ENCODE results near the gene PRSS3. TPM values are rescaled to one million over a fixed set of nuclear protein-coding genes. Genes with fewer than 3 reads are reported as not detected.
"Not testable (repeated sequence)": the region's sequence is repeated elsewhere in the genome, so short reads cannot be mapped to it uniquely, and the experiment has no call there.

Gene PRSS3
- total RNA-seq, 3 donors from 2014 or later (not counting 1 experiment from before 2014, with no cell fraction given), result 3.4 TPM; not detected in 2

DNA sequence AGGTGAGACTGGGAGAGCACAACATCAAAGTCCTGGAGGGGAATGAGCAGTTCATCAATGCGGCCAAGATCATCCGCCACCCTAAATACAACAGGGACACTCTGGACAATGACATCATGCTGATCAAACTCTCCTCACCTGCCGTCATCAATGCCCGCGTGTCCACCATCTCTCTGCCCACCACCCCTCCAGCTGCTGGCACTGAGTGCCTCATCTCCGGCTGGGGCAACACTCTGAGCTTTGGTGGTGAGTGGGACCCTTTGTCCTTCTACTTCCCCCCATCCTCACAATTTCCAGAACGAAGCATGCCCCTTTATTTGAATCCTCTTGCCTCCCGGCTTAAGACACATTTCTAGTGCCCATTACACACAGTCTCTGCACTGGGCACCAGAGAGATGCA, 2.5 kb downstream of the PRSS3 start:
- no peaks in the 10 kb centered on the region for H3K36me3 ChIP-seq (ENCODE audit: control insufficient read depth, insufficient read depth, low read length)
- Mint-ChIP-seq H3K36me3 (no peaks in the 10 kb centered on the region), H3K4me3 (no peak overlapping the region), H3K9me3 (no peaks in the 10 kb centered on the region), H3K4me1 (peaks cover 0 to 4% of the 10 kb centered on the region in 2 donors), H3K27me3 (ENCODE audit: low read depth in 2 of 2) (peaks cover 17 to 36% of the 10 kb centered on the region in 2 donors), H3K27ac (no peak overlapping the region)
- H3K27ac ChIP-seq (ENCODE audit: low read length), result no peak overlapping the region
- intact Hi-C loops (cut with micrococcal nuclease), result no loop called here
- no peak for TF ChIP-seq CTCF (IDR thresholded peaks at IDR 0.05)
- H3K27me3 ChIP-seq (ENCODE audit: control insufficient read depth, insufficient read depth, low read length), result no peaks in the 10 kb centered on the region
- H3K4me1 ChIP-seq (ENCODE audit: control insufficient read depth, insufficient read depth, low read length), result no peaks in the 10 kb centered on the region
- no peak overlapping the region for H3K4me3 ChIP-seq (ENCODE audit: low read length)
- ATAC-seq (no peak), DNase-seq (no peak)
- no peaks in the 10 kb centered on the region for H3K9me3 ChIP-seq (ENCODE audit: control insufficient read depth, insufficient read depth, low read length)
- WGBS (ENCODE audit: insufficient coverage), result 84% methylated on average over 8 of the region's 8 CpGs

DNA sequence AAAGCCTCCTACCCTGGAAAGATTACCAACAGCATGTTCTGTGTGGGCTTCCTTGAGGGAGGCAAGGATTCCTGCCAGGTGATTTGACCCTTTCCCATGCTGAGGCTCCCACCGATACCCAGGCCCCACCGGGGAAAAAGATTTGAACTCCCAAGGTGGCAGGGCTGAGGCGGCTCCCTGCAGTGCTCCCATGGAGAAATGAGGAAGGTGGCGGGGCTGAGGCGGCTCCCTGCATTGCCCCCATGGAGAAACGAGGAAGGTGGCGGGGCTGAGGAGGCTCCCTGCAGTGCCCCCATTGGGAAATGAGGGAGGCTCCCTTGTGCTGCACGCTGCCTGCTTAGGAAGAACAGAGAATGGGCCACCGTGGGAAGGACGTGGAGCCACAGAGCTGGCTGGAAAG, 3.2 kb downstream of the PRSS3 start:
- Histone ChIP-seq H3K27ac (ENCODE audit: low read length) (no peak overlapping the region), H3K4me3 (ENCODE audit: low read length) (no peak overlapping the region), H3K27me3 (ENCODE audit: control insufficient read depth, insufficient read depth, low read length) (no peaks in the 10 kb centered on the region), H3K36me3 (ENCODE audit: control insufficient read depth, insufficient read depth, low read length) (no peaks in the 10 kb centered on the region), H3K4me1 (ENCODE audit: control insufficient read depth, insufficient read depth, low read length) (no peaks in the 10 kb centered on the region), H3K9me3 (ENCODE audit: control insufficient read depth, insufficient read depth, low read length) (no peaks in the 10 kb centered on the region)
- WGBS (ENCODE audit: insufficient coverage), result 89% methylated on average over 10 of the region's 10 CpGs
- Mint-ChIP-seq H3K27me3 (ENCODE audit: low read depth in 2 of 2) (peaks cover 17 to 43% of the 10 kb centered on the region in 2 donors), H3K4me3 (no peak overlapping the region), H3K27ac (no peak overlapping the region), H3K9me3 (no peaks in the 10 kb centered on the region), H3K4me1 (peaks cover 0 to 4% of the 10 kb centered on the region in 2 donors), H3K36me3 (no peaks in the 10 kb centered on the region)
- ATAC-seq (no peak), DNase-seq (no peak)
- intact Hi-C loops (cut with micrococcal nuclease), result no loop called here
- TF ChIP-seq CTCF (IDR thresholded peaks at IDR 0.05), result no peak

GRCh38 chr9:33799928-33800704, 4.8 kb downstream of the PRSS3 start:
- peaks cover 12 to 31% of the 10 kb centered on the region in 2 donors for H3K27me3 Mint-ChIP-seq (ENCODE audit: low read depth in 2 of 2)
- no peaks in the 10 kb centered on the region for H3K36me3 ChIP-seq (ENCODE audit: control insufficient read depth, insufficient read depth, low read length)
- ATAC-seq, result no peak
- H3K4me1 ChIP-seq (ENCODE audit: control insufficient read depth, insufficient read depth, low read length), result no peaks in the 10 kb centered on the region
- no peak overlapping the region for H3K27ac ChIP-seq (ENCODE audit: low read length)
- H3K27me3 ChIP-seq (ENCODE audit: control insufficient read depth, insufficient read depth, low read length), result no peaks in the 10 kb centered on the region
- no peak overlapping the region for H3K27ac Mint-ChIP-seq
- peaks cover 0 to 4% of the 10 kb centered on the region in 2 donors for H3K4me1 Mint-ChIP-seq
- H3K9me3 Mint-ChIP-seq, result no peaks in the 10 kb centered on the region
- TF ChIP-seq CTCF (IDR thresholded peaks at IDR 0.05), result no peak
- no peaks in the 10 kb centered on the region for H3K9me3 ChIP-seq (ENCODE audit: control insufficient read depth, insufficient read depth, low read length)
- DNase-seq, result no peak
- no peaks in the 10 kb centered on the region for H3K36me3 Mint-ChIP-seq
- no peak overlapping the region for H3K4me3 Mint-ChIP-seq
- no peak overlapping the region for H3K4me3 ChIP-seq (ENCODE audit: low read length)
- WGBS (ENCODE audit: insufficient coverage), result 81% methylated on average over 9 of the region's 9 CpGs
- intact Hi-C loops (cut with micrococcal nuclease), result no loop called here

GRCh38 chr9:33800886-33801285, 5.5 kb downstream of the PRSS3 start:
- no peak for TF ChIP-seq CTCF (IDR thresholded peaks at IDR 0.05)
- Histone ChIP-seq H3K27me3 (ENCODE audit: control insufficient read depth, insufficient read depth, low read length) (no peaks in the 10 kb centered on the region), H3K4me3 (ENCODE audit: low read length) (no peak overlapping the region), H3K36me3 (ENCODE audit: control insufficient read depth, insufficient read depth, low read length) (no peaks in the 10 kb centered on the region), H3K27ac (ENCODE audit: low read length) (no peak overlapping the region), H3K9me3 (ENCODE audit: control insufficient read depth, insufficient read depth, low read length) (no peaks in the 10 kb centered on the region), H3K4me1 (ENCODE audit: control insufficient read depth, insufficient read depth, low read length) (no peaks in the 10 kb centered on the region)
- H3K27me3 Mint-ChIP-seq (ENCODE audit: low read depth in 2 of 2), result peaks cover 12 to 28% of the 10 kb centered on the region in 2 donors
- H3K36me3 Mint-ChIP-seq, result no peaks in the 10 kb centered on the region
- no peak for ATAC-seq
- intact Hi-C loops (cut with micrococcal nuclease), result no loop called here
- H3K4me3 Mint-ChIP-seq, result no peak overlapping the region
- H3K9me3 Mint-ChIP-seq, result no peaks in the 10 kb centered on the region
- peaks cover 0 to 4% of the 10 kb centered on the region in 2 donors for H3K4me1 Mint-ChIP-seq
- H3K27ac Mint-ChIP-seq, result no peak overlapping the region
- DNase-seq, result no peak
- 96% methylated on average over 2 of the region's 2 CpGs for WGBS (ENCODE audit: insufficient coverage)

- H3K4me1 Mint-ChIP-seq; DNase-seq; H3K27ac Mint-ChIP-seq; H3K36me3 Mint-ChIP-seq; H3K27me3 ChIP-seq (ENCODE audit: control insufficient read depth, insufficient read depth, low read length); H3K4me3 Mint-ChIP-seq; ATAC-seq; H3K9me3 Mint-ChIP-seq; intact Hi-C loops (cut with micrococcal nuclease); H3K9me3 ChIP-seq (ENCODE audit: control insufficient read depth, insufficient read depth, low read length); H3K27ac ChIP-seq (ENCODE audit: low read length); H3K36me3 ChIP-seq (ENCODE audit: control insufficient read depth, insufficient read depth, low read length); H3K4me1 ChIP-seq (ENCODE audit: control insufficient read depth, insufficient read depth, low read length); H3K4me3 ChIP-seq (ENCODE audit: low read length): not testable (repeated sequence)
- WGBS (ENCODE audit: insufficient coverage), result 100% methylated on average over 1 of the region's 2 CpGs
- peaks cover 12 to 28% of the 10 kb centered on the region in 2 donors for H3K27me3 Mint-ChIP-seq (ENCODE audit: low read depth in 2 of 2)
These were observed 6.7 kb downstream of the PRSS3 start for GRCh38 chr9:33801943-33802500.
